Raji (cell line): ENCODE measurements around the gene ITPR2.

Experiments used
- POLR2A ChIP-seq: IDR thresholded peaks from 2 replicates; pipeline ENCODE4 v1.6.1; 2011; ENCODE audit warnings: low read depth, low read length, control low read depth; ENCODE audit not compliant: insufficient read depth

The ITPR2 gene

GRCh38 chr12:26735249-26735639 is 97.8 kb downstream of the ITPR2 start:
- no peak for TF ChIP-seq POLR2A

- TF ChIP-seq POLR2A = no peak
Measured at GRCh38 chr12:26734510-26735248, 98.3 kb downstream of the ITPR2 start.

GRCh38 chr12:26732005-26732908 is 100.7 kb downstream of the ITPR2 start:
- TF ChIP-seq POLR2A = no peak

GRCh38 chr12:26730481-26731350 is 102.3 kb downstream of the ITPR2 start:
- TF ChIP-seq POLR2A = no peak

GRCh38 chr12:26728205-26729050 is 104.6 kb downstream of the ITPR2 start:
- TF ChIP-seq POLR2A = no peak

- TF ChIP-seq POLR2A = no peak
Measured at GRCh38 chr12:26727482-26728204, 105.4 kb downstream of the ITPR2 start.

- no peak for TF ChIP-seq POLR2A
Measured at GRCh38 chr12:26726956-26727355, 106.0 kb downstream of the ITPR2 start.

- TF ChIP-seq POLR2A = no peak
Measured at GRCh38 chr12:26725276-26725916, 107.6 kb downstream of the ITPR2 start.

GRCh38 chr12:26724309-26724702 is 108.7 kb downstream of the ITPR2 start:
- TF ChIP-seq POLR2A = no peak

GRCh38 chr12:26723379-26724308 is 109.3 kb downstream of the ITPR2 start:
- TF ChIP-seq POLR2A = no peak

- no peak for TF ChIP-seq POLR2A
Measured at GRCh38 chr12:26721800-26722199, 111.2 kb downstream of the ITPR2 start.

GRCh38 chr12:26719852-26720251 is 113.1 kb downstream of the ITPR2 start:
- no peak for TF ChIP-seq POLR2A

- TF ChIP-seq POLR2A = no peak
Measured at GRCh38 chr12:26717757-26718156, 115.2 kb downstream of the ITPR2 start.

- no peak for TF ChIP-seq POLR2A
Measured at GRCh38 chr12:26715232-26715631, 117.8 kb downstream of the ITPR2 start.
